ENCODE measurements around the gene HJURP. TPM values are rescaled to one million over a fixed set of nuclear protein-coding genes. Genes with fewer than 3 reads are reported as not detected.

The HJURP gene
- total RNA-seq, 4 donors from 2014 or later, result 0.27 to 0.45 (median 0.38) TPM; not detected in 1

- no peak for DNase-seq
- 81 to 96% methylated on average over 5 to 7 of the region's 18 CpGs for WGBS, 2 donors
- Histone ChIP-seq H3K36me3 (no peaks in the 10 kb centered on the region), H3K27ac (no peak overlapping the region), H3K27me3 (no peaks in the 10 kb centered on the region), H3K9me3 (no peaks in the 10 kb centered on the region), H3K4me3 (replicated peaks in 1 of 3) (no peak overlapping the region), H3K4me1 (no peaks in the 10 kb centered on the region)
- no peak for TF ChIP-seq POLR2A (IDR thresholded peaks at IDR 0.05)
- intact Hi-C loops (cut with DNase I), result no loop called here
Measured at GRCh38 chr2:233819884-233820773, 34.2 kb downstream of the HJURP start.

- no peak for TF ChIP-seq CTCF (IDR thresholded peaks at IDR 0.05)
- no peak for TF ChIP-seq POLR2A (IDR thresholded peaks at IDR 0.05)
- Histone ChIP-seq H3K27me3 (no peaks in the 10 kb centered on the region), H3K36me3 (no peaks in the 10 kb centered on the region), H3K4me3 (replicated peaks in 1 of 3) (no peak overlapping the region), H3K4me1 (no peaks in the 10 kb centered on the region), H3K27ac (no peak overlapping the region), H3K9me3 (no peaks in the 10 kb centered on the region)
- intact Hi-C loops (cut with DNase I), result no loop called here
- no peak for DNase-seq
- 81 to 82% methylated on average over 14 to 17 of the region's 17 CpGs for WGBS, 2 donors
Measured at GRCh38 chr2:233818639-233819621, 35.4 kb downstream of the HJURP start.

- Histone ChIP-seq H3K4me1 (no peaks in the 10 kb centered on the region), H3K9me3 (no peaks in the 10 kb centered on the region), H3K36me3 (no peaks in the 10 kb centered on the region), H3K4me3 (replicated peaks in 1 of 3) (no peak overlapping the region), H3K27me3 (no peaks in the 10 kb centered on the region), H3K27ac (no peak overlapping the region)
- TF ChIP-seq CTCF (IDR thresholded peaks at IDR 0.05), result no peak
- TF ChIP-seq POLR2A (IDR thresholded peaks at IDR 0.05), result no peak
- 89 to 90% methylated on average over 9 to 10 of the region's 11 CpGs for WGBS, 2 donors
- no peak for DNase-seq
- intact Hi-C loops (cut with DNase I), result no loop called here
Measured at GRCh38 chr2:233817995-233818638, 36.2 kb downstream of the HJURP start.

GRCh38 chr2:233817361-233817911, 36.9 kb downstream of the HJURP start:
- intact Hi-C loops (cut with DNase I), result no loop called here
- WGBS, 2 donors, result 77 to 100% methylated on average over 2 to 3 of the region's 3 CpGs
- Histone ChIP-seq H3K27me3 (no peaks in the 10 kb centered on the region), H3K4me1 (no peaks in the 10 kb centered on the region), H3K9me3 (no peaks in the 10 kb centered on the region), H3K4me3 (replicated peaks in 1 of 3) (no peak overlapping the region), H3K36me3 (no peaks in the 10 kb centered on the region), H3K27ac (no peak overlapping the region)
- no peak for TF ChIP-seq POLR2A (IDR thresholded peaks at IDR 0.05)
- no peak for TF ChIP-seq CTCF (IDR thresholded peaks at IDR 0.05)
- DNase-seq, result no peak

- intact Hi-C loops (cut with DNase I), result no loop called here
- no peaks in the 10 kb centered on the region for H3K36me3 ChIP-seq
- H3K27ac ChIP-seq, result no peak overlapping the region
- no peak overlapping the region for H3K4me3 ChIP-seq (replicated peaks in 1 of 3)
- WGBS, 2 donors, result 83 to 88% methylated on average over 4 of the region's 4 CpGs
- no peaks in the 10 kb centered on the region for H3K9me3 ChIP-seq
- DNase-seq, result no peak
- H3K4me1 ChIP-seq, result no peaks in the 10 kb centered on the region
- TF ChIP-seq CTCF (IDR thresholded peaks at IDR 0.05) (no peak), POLR2A (IDR thresholded peaks at IDR 0.05) (no peak)
- no peaks in the 10 kb centered on the region for H3K27me3 ChIP-seq
Measured at GRCh38 chr2:233816771-233817170, 37.6 kb downstream of the HJURP start.
